ENCODE results near the gene DBT.

- TF ChIP-seq MAX (IDR thresholded peaks at IDR 0.05) (no peak), CTCF (IDR thresholded peaks at IDR 0.05; ENCODE audit: control extremely low read depth in 1 of 3, insufficient read depth in 1 of 3, low read depth in 1 of 3, low read length in 3 of 3) (no peak), TEAD4 (IDR thresholded peaks at IDR 0.05; ENCODE audit: low read depth, low read length) (no peak), RXRA (IDR thresholded peaks at IDR 0.05; ENCODE audit: insufficient read depth, low read depth, low read length) (no peak), ZNF274 (IDR thresholded peaks at IDR 0.05; ENCODE audit: borderline replicate concordance, extremely low read depth, low read length) (no peak), SIN3A (conservative IDR thresholded peaks at IDR 0.05 in 1 of 2, IDR thresholded peaks at IDR 0.05 in 1 of 2; ENCODE audit: low read depth in 1 of 2, low read length in 2 of 2) (no peak), HDAC6 (IDR thresholded peaks at IDR 0.05; ENCODE audit: low read depth, low read length) (no peak), POLR2A (IDR thresholded peaks at IDR 0.05; ENCODE audit: control extremely low read depth in 1 of 2, low read depth in 2 of 2, low read length in 2 of 2) (no peak), YY1 (IDR thresholded peaks at IDR 0.05; ENCODE audit: low read depth, low read length) (no peak), FOSL1 (IDR thresholded peaks at IDR 0.05; ENCODE audit: insufficient read depth, low read depth, low read length) (no peak), TAF1 (IDR thresholded peaks at IDR 0.05; ENCODE audit: low read depth, low read length) (no peak), RAD21 (IDR thresholded peaks at IDR 0.05 in 1 of 2, conservative IDR thresholded peaks at IDR 0.05 in 1 of 2; ENCODE audit: low read depth in 2 of 2, low read length in 2 of 2) (no peak)
These were observed 43.1 kb upstream of the DBT start for GRCh38 chr1:100292711-100293110.

Measured in H1 (cell line).